HG03442 (cell line): ENCODE results near the gene ZNF79.

Experiments used
- ATAC-seq: cut with Tn5 transposase; IDR thresholded peaks from one replicate; pipeline ENCODE4 v1.9.1; 2021; ENCODE audit warnings: mild to moderate bottlenecking, moderate library complexity; ENCODE audit not compliant: unreplicated experiment

The ZNF79 gene

DNA sequence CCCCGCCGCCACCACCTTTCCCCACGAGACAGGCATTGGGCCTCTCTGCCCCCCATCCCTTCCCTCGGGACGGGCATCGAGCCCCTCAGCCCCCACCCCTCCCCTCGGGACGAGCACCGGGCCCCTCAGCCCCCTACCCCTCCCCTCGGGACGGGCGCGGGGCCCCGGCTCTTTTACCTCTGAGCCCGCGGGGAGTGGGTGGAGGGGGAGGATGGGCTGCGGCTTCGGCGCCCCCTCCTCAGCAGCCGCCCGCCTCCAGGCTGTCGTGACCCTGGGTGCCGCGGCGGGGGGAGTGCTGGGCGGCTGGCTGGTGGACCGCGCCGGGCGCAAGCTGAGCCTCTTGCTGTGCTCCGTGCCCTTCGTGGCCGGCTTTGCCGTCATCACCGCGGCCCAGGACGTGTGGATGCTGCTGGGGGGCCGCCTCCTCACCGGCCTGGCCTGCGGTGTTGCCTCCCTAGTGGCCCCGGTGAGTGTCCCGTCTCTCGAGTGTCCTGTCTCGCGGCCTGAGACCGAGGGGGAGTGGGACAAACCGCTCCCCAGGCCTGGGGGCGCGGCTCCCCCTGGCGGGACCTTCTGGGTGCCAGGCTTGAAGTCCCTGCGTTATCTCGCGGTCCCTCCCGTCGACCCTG, 26.4 kb upstream of the ZNF79 start:
- no peak for ATAC-seq

DNA sequence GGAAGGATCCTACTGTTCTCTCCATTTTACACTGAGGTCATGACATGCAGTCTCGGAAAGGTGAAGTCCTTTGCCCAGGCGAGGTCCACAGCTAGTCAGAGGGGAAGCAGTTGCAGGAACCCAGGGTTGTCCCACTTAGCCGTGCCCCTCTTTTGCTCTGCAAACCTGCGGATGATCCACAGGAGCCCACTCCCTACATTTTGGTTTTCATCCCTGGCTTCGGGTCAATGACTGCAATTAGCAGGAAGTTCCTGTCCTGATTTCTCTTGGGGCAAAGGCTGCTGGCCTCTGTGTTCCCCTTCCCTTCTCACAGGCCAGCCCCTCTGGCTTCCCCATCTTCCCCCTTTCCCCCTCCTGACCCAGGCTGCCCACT, 25.9 kb upstream of the ZNF79 start:
- no peak for ATAC-seq

DNA sequence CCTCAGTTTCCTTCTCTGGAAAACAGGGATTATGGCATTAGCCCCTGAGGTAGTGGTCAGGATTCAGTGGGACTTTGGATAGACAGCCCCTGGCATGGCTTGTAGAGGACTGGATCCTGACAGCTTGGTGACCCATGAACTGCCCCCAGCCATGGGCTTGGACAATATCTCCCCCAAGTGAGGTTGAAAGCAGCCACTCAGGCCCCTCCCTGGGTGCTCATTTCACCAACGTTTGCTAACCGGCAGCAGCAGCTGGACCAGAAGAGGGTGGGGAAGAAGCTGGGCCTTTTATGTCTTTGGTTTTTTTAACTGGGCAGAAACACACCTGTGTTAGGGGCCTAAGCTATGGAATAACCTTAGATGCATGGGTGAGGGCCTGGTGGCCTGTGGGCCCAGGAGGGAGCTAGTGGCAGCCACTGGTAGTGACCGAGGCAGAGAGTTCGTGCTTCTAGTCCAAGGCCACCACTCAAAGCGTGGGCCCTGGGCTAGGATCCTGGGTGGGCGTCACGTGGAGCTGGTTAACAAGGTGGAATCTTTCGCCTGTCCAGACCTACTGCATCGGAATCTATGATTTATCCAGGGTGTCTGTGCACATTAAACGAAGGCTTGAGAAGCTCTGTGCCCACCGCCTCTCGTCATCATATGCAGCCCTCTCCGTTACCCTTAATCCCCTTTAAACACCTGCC, 25.3 kb upstream of the ZNF79 start:
- ATAC-seq, result no peak

DNA sequence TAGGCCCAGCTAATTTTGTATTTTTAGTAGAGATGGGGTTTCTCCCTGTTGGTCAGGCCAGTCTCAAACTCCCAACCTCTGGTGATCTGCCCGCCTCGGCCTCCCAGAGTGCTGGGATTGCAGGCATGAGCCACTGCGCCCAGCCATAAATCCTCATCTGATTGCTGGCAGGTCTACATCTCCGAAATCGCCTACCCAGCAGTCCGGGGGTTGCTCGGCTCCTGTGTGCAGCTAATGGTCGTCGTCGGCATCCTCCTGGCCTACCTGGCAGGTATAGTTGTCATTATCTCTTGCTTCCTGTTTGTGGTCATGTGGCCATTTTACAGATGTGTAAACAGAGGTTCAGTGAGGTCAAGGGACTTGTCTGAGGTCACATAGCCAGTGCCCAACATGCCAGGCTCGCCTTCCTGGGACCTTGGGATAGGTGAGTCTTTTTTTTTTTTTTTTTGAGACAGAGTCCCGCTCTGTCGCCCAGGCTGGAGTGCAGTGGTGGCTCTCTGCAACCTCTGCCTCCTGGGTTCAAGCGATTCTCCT, 24.4 kb upstream of the ZNF79 start:
- ATAC-seq, result no peak

DNA sequence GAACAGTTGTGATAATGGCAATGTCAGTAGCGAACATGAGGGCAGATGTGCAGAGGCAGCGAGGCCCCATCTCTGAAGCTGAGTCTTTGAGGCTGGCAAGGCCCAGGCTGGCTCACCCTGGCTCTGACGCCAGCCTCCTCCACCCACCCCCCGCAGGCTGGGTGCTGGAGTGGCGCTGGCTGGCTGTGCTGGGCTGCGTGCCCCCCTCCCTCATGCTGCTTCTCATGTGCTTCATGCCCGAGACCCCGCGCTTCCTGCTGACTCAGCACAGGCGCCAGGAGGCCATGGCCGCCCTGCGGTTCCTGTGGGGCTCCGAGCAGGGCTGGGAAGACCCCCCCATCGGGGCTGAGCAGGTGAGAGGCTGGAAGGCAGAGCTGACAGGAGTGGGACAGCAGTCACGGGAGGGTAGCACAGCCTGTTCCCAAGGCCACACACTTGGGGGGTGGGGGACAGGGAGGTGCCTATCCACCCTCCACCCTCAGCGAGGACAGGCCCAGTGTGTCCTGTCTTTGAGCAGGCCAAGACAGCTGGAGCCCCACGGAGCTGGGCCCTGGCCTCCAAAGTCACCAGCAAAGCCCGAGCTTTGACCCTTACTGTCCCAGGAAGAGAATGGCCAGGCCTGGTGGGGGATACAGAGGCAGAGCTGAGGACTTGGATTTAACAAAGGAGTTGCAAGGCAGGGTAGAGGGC, 21.6 kb upstream of the ZNF79 start:
- no peak for ATAC-seq

DNA sequence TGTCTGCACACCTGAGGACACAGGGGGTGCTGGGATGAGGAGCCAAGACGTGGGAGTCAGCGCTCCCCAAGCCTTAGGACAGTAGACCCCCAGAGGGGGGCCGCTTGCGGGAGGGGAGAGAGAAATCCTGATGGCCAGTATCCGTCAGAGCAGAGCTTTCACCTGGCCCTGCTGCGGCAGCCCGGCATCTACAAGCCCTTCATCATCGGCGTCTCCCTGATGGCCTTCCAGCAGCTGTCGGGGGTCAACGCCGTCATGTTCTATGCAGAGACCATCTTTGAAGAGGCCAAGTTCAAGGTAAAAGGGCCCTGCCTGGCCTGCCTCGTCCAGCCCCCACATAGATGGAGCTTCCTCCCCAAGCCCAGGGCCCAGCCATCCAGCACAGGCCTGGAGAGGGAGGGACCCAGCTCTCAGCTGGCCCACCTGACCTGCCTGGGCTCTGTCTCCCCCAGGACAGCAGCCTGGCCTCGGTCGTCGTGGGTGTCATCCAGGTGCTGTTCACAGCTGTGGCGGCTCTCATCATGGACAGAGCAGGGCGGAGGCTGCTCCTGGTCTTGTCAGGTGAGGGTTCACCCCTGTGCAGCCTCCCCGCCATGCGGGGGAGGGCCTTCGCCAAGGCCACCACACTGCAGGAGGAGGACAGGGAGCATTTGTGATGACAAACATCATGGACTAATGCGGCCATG, 20.5 kb upstream of the ZNF79 start:
- no peak for ATAC-seq

DNA sequence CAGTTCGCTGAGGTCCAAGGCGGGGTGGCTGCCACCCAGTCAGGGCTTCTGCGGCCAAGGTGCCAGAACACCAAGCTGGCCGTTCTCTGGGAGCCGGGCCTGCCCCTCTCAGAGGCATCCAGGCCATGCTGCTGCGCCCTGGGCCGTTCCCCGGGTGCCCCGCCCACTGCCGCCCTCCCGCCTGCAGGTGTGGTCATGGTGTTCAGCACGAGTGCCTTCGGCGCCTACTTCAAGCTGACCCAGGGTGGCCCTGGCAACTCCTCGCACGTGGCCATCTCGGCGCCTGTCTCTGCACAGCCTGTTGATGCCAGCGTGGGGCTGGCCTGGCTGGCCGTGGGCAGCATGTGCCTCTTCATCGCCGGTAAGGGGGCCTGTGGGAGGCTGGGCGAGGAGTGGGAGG, 19.6 kb upstream of the ZNF79 start:
- no peak for ATAC-seq

DNA sequence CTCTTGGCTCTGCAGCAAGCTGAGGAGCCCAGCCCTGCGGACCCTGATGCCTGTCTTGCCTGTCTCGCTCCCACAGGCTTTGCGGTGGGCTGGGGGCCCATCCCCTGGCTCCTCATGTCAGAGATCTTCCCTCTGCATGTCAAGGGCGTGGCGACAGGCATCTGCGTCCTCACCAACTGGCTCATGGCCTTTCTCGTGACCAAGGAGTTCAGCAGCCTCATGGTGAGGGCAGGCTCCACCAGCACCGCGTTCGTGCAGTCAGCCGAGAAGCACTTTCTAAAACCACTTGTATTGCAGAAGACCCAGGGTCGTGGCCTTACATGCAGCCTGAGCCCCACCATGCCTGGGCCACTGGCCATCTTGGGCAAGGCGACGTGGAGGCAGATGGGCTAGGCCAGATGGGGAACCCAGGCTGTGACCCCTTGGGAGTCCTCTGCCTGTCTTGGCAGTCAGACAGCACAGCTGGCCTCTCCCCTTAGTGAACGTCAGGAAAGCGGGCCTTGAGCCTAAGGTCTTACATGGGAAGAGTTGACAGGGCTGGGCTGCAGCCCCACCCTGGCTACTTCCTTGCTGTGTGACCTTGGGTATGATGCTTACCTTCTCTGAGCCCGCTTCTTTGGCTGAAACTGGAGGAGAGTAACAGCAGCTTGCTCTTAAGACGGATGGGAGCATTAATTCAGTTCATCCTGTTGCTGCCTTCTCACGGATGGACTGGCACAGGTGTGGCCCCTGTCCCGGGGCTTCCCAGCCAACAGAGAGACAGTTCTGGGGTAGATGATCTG, 18.6 kb upstream of the ZNF79 start:
- ATAC-seq, result no peak

DNA sequence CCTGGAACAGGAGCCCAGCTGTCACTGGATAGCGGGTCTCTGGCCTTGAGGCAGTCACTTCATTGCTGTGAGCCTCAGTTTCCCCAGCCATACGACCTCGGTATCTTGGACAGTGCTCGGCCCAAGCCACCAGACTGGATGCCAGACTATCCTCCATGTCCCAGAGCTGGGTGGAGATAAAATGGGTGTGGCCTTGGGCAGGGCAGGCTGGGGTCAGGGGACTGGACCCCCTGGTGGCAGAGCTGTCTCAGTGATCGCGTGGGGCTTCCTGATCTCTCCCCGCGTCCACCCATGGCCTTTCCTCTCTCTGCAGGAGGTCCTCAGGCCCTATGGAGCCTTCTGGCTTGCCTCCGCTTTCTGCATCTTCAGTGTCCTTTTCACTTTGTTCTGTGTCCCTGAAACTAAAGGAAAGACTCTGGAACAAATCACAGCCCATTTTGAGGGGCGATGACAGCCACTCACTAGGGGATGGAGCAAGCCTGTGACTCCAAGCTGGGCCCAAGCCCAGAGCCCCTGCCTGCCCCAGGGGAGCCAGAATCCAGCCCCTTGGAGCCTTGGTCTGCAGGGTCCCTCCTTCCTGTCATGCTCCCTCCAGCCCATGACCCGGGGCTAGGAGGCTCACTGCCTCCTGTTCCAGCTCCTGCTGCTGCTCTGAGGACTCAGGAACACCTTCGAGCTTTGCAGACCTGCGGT, 17.2 kb upstream of the ZNF79 start:
- ATAC-seq, result no peak

DNA sequence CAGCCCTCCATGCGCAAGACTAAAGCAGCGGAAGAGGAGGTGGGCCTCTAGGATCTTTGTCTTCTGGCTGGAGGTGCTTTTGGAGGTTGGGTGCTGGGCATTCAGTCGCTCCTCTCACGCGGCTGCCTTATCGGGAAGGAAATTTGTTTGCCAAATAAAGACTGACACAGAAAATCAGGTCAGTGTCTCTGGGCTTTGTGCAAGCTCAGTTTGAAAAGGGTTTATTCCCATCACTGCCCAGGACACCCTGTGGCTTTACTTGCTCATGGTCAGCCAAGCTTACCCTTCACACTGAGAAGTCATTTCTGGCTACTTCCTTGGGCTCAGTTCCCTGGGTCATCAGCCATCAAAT, 16.7 kb upstream of the ZNF79 start:
- no peak for ATAC-seq

DNA sequence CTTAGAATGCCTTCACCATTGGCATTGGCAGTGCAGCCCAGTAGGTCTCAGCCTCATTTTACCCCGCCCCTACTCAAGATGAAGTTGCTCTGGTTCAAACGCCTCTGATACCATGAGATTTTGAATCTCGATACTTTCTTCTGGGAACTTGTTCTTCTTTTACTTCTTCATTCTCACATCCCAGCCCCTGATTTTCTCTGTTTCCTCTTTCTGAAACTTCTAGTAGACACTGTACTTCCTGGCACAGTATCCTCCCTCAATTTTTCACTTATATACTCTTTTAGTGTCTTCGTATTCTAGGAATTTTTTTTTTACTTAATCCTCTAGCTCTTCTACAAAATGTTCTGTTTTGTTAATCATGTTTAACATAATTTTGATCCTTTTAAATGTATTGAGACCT, 13.1 kb upstream of the ZNF79 start:
- no peak for ATAC-seq

DNA sequence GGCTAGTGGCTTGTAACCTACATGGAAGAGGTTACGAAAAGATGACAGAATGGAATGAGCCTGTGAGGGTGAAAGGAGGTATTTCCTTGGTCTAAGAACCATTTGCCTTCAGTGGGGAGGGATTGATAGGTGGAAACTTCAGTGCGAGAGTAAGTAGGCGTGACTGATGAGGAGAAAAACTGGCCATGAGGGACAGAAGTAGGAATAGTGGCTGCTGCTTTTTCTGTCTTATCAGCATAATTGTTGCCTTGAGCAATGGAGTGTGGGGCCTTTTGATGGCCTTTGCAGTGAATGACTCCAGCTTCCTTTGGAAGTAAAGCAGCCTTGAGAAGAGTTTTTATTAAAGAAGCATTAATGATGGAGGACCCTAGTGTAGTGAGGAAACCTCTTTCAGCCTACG, 9.0 kb upstream of the ZNF79 start:
- ATAC-seq, result no peak

DNA sequence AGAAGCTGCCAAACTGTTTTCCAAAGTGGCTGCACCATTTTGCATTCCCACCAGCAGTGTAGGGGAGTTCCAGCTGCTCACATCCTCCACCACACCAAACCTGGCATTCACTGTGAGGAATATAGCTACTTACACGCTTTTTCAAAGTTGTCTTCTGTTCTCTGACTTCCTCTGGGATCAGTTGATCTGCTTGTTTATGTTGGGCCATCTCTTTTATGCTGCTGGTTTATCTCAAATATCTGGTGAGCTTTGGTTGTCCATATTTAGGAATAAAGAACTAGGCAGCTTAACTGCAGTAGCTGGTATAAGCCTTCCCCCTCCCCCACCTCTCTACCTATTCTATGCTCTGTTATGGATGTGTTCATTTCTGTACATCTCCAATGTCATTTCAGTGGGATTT, 8.5 kb upstream of the ZNF79 start:
- ATAC-seq, result no peak

DNA sequence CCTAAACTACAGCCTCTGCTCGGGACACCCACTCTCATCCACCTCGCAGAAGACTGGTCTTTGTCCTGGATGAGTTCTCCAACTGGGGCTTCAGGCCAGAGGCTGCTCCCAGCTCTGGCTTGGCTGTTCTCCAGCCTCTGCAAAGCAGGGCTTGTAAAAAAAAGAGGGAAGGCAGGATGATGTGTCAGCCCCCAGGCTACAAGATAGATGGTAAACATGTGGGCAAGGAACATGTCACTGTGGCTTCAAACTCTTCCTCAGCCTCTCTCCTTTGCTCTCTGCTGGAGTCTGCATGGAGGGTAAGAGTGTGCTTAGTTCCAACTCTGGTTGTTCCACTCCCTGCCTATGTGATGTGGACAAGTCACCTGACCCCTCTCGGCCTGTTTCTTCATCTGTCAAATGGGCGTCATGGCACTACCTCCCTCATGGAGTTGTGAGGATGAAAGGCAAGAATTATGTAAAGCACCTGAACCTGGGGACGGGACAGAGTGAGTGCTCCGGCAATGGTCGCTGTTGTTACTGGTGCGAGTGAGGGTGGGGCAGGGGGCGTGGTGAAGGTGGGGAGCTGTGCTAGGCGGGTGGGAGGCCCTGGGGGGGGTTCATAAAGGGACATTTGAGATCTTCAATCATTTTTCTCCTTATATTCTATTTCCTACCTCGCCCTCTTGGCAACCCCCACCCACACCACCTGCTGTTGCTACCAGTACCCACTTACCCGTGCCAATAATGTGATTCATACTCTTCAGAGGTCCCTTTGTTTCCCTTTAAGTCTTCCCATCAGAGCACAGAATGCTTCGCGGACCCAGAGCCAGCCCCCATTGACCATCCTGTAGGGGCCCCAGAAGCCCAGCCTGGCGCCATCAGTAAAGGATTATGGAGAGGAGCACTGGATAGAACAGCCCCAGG, 6.8 kb upstream of the ZNF79 start:
- no peak for ATAC-seq

DNA sequence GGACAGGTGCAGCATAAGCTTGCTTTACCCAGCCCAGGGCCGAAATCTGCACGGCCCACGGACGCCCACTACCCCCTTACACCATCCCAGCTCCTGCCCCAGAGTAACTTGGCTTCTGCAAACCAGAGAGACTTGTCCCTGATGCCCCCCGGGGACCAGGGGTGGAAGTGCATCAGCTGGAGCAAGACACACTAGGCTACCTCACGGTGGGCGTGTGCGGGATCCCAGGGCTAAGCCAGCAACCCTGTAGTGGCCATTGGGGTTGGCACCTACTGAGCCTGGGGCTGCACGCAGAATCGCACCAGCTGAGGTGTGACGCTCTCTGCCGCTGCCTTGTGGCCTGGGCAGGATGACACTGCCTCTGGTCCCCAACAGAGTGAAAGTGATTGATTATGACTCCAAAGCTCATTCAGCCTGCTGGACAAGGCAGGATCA, 6.1 kb upstream of the ZNF79 start:
- no peak for ATAC-seq

DNA sequence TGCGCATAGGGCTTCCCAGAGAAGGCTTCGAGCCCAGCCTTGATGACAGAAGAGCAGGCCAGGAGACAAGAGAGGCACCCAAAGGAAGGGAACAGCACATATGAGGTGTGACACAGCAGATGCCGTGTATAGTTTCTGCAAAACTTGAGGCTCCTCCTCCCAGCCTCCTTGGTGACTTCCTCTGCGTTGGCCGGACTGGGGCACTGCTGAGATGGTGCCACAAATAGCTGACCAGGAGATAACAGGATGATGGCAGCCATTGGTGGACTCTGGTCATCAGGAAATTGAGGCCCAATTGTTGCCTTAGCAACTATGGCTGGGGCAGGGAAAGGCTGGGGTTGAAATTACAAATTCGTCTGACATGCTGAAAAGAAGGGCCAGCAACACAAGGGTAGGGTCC, 4.8 kb upstream of the ZNF79 start:
- no peak for ATAC-seq

DNA sequence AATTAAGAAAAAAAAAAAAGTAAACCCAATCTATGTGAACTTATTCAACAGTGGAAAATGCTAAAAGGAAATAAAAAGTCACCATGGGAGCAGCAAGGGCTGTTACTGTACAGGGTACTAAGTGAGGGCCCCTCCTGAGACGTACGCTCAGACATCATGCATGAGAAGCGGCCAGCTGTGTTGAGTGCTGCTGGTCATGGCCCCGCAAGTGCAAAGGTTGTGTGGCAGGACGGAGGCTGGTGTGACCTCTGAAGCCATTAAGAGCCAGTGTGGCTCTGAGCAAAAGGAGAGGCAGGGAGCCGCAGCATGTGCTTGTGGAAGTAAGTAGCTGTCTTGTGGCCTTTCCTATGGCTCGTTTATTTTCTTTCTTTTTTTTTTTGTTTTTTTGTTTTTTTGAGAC, 3.1 kb upstream of the ZNF79 start:
- no peak for ATAC-seq

DNA sequence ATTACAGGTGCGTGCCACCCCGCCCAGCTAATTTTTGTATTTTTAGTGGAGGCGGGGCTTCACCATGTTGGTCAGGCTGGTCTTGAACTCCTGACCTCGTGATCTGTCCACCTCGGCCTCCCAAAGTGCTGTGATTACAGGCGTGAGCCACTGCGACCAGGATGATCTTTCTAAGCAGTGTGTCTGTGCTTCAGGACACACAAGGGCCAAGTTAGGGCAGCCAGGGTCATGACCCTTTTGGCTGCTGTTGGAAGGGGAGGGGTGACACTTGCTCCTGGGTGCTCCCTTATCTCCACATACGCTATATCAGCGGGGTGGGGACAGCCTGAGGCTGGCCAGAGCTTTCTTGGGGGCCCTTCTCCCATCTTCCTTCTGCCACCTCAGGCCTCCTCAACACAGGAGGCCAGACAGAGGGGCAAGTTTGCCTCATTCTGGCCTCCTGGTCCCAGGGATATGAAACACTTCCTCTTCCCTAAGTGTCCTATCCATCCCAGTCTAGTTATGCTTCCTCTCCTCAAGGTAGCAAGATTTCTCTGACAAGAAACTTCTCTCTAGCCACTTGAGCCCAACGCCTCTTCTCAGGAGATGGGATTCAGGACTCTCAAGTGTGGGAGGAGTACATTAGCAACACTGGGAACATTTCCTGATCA, 1.9 kb upstream of the ZNF79 start:
- no peak for ATAC-seq

DNA sequence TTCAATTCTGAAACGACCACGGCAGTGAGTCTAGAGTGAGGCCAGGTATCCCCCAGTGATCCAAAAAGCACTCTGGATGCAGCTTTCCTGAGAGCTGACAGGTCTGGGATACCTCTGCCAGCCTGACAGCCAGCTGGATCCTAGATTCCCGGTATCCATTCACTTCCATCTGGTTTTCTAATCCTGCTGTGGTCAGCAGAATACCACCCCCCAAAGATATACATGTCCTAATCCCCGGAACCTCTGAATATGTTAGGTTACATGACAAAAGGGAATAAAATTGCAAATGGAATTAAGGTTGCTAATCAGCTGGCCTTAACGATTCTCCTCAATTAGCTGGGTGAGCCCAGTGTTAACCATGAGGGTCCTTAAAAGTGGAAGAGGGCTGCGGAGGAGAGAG, 1.4 kb upstream of the ZNF79 start:
- no peak for ATAC-seq
